ENCODE results near the gene NUP98. TPM values are rescaled to one million over a fixed set of nuclear protein-coding genes. Genes with fewer than 3 reads are reported as not detected.

Gene NUP98
- total and polyA plus RNA-seq, 10 of the 15 experiments (the other 5 are each of a cell fraction or from before 2014, with no cell fraction given): 21.7 to 108 (median 78.9) TPM

GRCh38 chr11:3667149-3668035 lies 130.0 kb downstream of the NUP98 start:
- ChIA-PET CTCF (no interaction called here), RAD21 (ENCODE audit: unreplicated experiment) (no interaction called here), SMC1A (ENCODE audit: uncharacterized antibody, unreplicated experiment) (no interaction called here), POLR2A (interaction anchor here (0.6 kb wide), 1 partner anchor 226 kb away, joined by 4 read pairs; no protein-coding TSS in a partner anchor)
- intact Hi-C loops (cut with micrococcal nuclease; ENCODE audit: unreplicated experiment) (no loop called here), in situ Hi-C loops (cut with MboI) (no loop called here)
- over 99% methylated on average over 75 of the region's 89 CpGs for WGBS (ENCODE audit: insufficient coverage, insufficient replicate concordance, low lambda C conversion rate, missing lambda C conversion rate)
- Histone ChIP-seq H3K9me3 (replicated peaks; ENCODE audit: control insufficient read depth, insufficient read depth, low read length) (no peaks in the 10 kb centered on the region), H3K36me3 (ENCODE audit: control insufficient read depth in 2 of 2, insufficient read depth in 2 of 2, low read length in 1 of 2) (peaks cover 8 to 9% of the 10 kb centered on the region in 2 experiments), H3K9ac (ENCODE audit: control insufficient read depth, insufficient read depth, low read length) (no peak overlapping the region), H2AFZ (ENCODE audit: control insufficient read depth, low read depth, low read length) (no peak overlapping the region), H3K4me1 (ENCODE audit: control insufficient read depth, insufficient read depth, low read length) (no peaks in the 10 kb centered on the region), H3K79me2 (ENCODE audit: control insufficient read depth, insufficient read depth, low read length) (no peaks in the 10 kb centered on the region), H3K27me3 (replicated peaks in 1 of 2; ENCODE audit: control insufficient read depth in 2 of 2, insufficient read depth in 2 of 2, low read length in 1 of 2) (no peaks in the 10 kb centered on the region), H3K4me2 (ENCODE audit: control insufficient read depth, insufficient read depth) (no peak overlapping the region), H3K4me3 (no peak overlapping the region), H3K27ac (ENCODE audit: control insufficient read depth, insufficient read depth) (no peak overlapping the region), H4K20me1 (ENCODE audit: control insufficient read depth, insufficient read depth) (no peaks in the 10 kb centered on the region)
- DNase-seq (ENCODE audit: low read depth, low spot score) (no peak), ATAC-seq (no peak), FAIRE-seq (no peak)
- no TSS peak for BruUV-seq (replicated peaks)
- TF ChIP-seq SUZ12 (IDR thresholded peaks at IDR 0.05; ENCODE audit: unreplicated experiment): no peak
- no peak for TF ChIP-seq SPI1 (IDR thresholded peaks at IDR 0.05; ENCODE audit: borderline replicate concordance, insufficient read depth, low read depth, low read length)
- TF ChIP-seq CHD2 (IDR thresholded peaks at IDR 0.05; ENCODE audit: borderline replicate concordance, low read depth, low read length): no peak
- TF ChIP-seq GATAD2B (conservative IDR thresholded peaks at IDR 0.05; ENCODE audit: low read depth): no peak
- TF ChIP-seq TARDBP (IDR thresholded peaks at IDR 0.05; ENCODE audit: borderline replicate concordance): no peak
- no peak for TF ChIP-seq ZNF217 (IDR thresholded peaks at IDR 0.05)

- DNase-seq (ENCODE audit: low read depth, low spot score) (no peak), FAIRE-seq (no peak), ATAC-seq (no peak)
- no peak overlapping the region for H3K27ac ChIP-seq (ENCODE audit: control insufficient read depth, insufficient read depth)
- no peaks in the 10 kb centered on the region for H3K9me3 ChIP-seq (replicated peaks; ENCODE audit: control insufficient read depth, insufficient read depth, low read length)
- H3K4me1 ChIP-seq (ENCODE audit: control insufficient read depth, insufficient read depth, low read length): no peaks in the 10 kb centered on the region
- ChIA-PET CTCF (no interaction called here), RAD21 (ENCODE audit: unreplicated experiment) (no interaction called here), SMC1A (ENCODE audit: uncharacterized antibody, unreplicated experiment) (no interaction called here), POLR2A (no interaction called here)
- H3K36me3 ChIP-seq (ENCODE audit: control insufficient read depth in 2 of 2, insufficient read depth in 2 of 2, low read length in 1 of 2): peaks cover 4% of the 10 kb centered on the region in 2 experiments; a peak in 3 of 4 replicates
- no peaks in the 10 kb centered on the region for H3K79me2 ChIP-seq (ENCODE audit: control insufficient read depth, insufficient read depth, low read length)
- 90% methylated on average over 16 of the region's 17 CpGs for WGBS (ENCODE audit: insufficient coverage, insufficient replicate concordance, low lambda C conversion rate, missing lambda C conversion rate)
- H3K4me2 ChIP-seq (ENCODE audit: control insufficient read depth, insufficient read depth): no peak overlapping the region
- no peak overlapping the region for H2AFZ ChIP-seq (ENCODE audit: control insufficient read depth, low read depth, low read length)
- no peak overlapping the region for H3K9ac ChIP-seq (ENCODE audit: control insufficient read depth, insufficient read depth, low read length)
- in situ Hi-C loops (cut with MboI) (no loop called here), intact Hi-C loops (cut with micrococcal nuclease; ENCODE audit: unreplicated experiment) (no loop called here)
- no peak overlapping the region for H3K4me3 ChIP-seq
- no peaks in the 10 kb centered on the region for H3K27me3 ChIP-seq (replicated peaks in 1 of 2; ENCODE audit: control insufficient read depth in 2 of 2, insufficient read depth in 2 of 2, low read length in 1 of 2)
- BruUV-seq (replicated peaks): no TSS peak
- no peaks in the 10 kb centered on the region for H4K20me1 ChIP-seq (ENCODE audit: control insufficient read depth, insufficient read depth)
- TF ChIP-seq CBFB (IDR thresholded peaks at IDR 0.05; ENCODE audit: low read depth): no peak
- no peak for TF ChIP-seq IKZF1 (conservative IDR thresholded peaks at IDR 0.05)
- no peak for TF ChIP-seq ATF2 (IDR thresholded peaks at IDR 0.05; ENCODE audit: low read length)
- no peak for TF ChIP-seq MEF2B (IDR thresholded peaks at IDR 0.05; ENCODE audit: partially characterized antibody, poor library complexity, severe bottlenecking)
- TF ChIP-seq GATAD2B (conservative IDR thresholded peaks at IDR 0.05; ENCODE audit: low read depth): no peak
- TF ChIP-seq ZBTB33 (IDR thresholded peaks at IDR 0.05): no peak
- no peak for TF ChIP-seq MTA3 (IDR thresholded peaks at IDR 0.05; ENCODE audit: borderline replicate concordance, low read length)
- no peak for TF ChIP-seq NFYA (IDR thresholded peaks at IDR 0.05; ENCODE audit: borderline replicate concordance, low read depth, low read length)
- no peak for TF ChIP-seq NBN (IDR thresholded peaks at IDR 0.05)
- TF ChIP-seq RFX5 (IDR thresholded peaks at IDR 0.05; ENCODE audit: low read depth, low read length): no peak
Measured at GRCh38 chr11:3666023-3666530, 131.3 kb downstream of the NUP98 start.

All from GM12878 (cell line).